Measurements from ENCODE around the gene PHF12.
A peak's percentile ranks its signal among the peaks of the same experiment; 100 is the strongest.
"Not testable (repeated sequence)": the region's sequence is repeated elsewhere in the genome, so short reads cannot be mapped to it uniquely, and the experiment has no call there.

Gene PHF12

GRCh38 chr17:28953444-28954118 lies 2.3 kb upstream of the PHF12 start:
- no peak for DNase-seq

GRCh38 chr17:28951991-28952975 lies 965 bp upstream of the PHF12 start:
- peak; percentile 100 for DNase-seq

GRCh38 chr17:28950752-28951427 lies 428 bp downstream of the PHF12 start:
- DNase-seq, result no peak

- DNase-seq, result peak; percentile 65
Observed at GRCh38 chr17:28950017-28950751, 1.1 kb downstream of the PHF12 start.

GRCh38 chr17:28949185-28950016 lies 1.9 kb downstream of the PHF12 start:
- peak; percentile 46 for DNase-seq

GRCh38 chr17:28948873-28949184 lies 2.5 kb downstream of the PHF12 start:
- DNase-seq, result no peak

GRCh38 chr17:28948342-28948741 lies 3.0 kb downstream of the PHF12 start:
- no peak for DNase-seq

GRCh38 chr17:28947639-28948038 lies 3.7 kb downstream of the PHF12 start:
- no peak for DNase-seq

GRCh38 chr17:28946239-28946638 lies 5.1 kb downstream of the PHF12 start:
- peak; percentile 73 for DNase-seq

GRCh38 chr17:28944862-28945741 lies 6.2 kb downstream of the PHF12 start:
- peak; percentile 29 for DNase-seq

- DNase-seq, result no peak
Observed at GRCh38 chr17:28944343-28944742, 7.0 kb downstream of the PHF12 start.

- DNase-seq, result no peak
Observed at GRCh38 chr17:28942925-28943324, 8.4 kb downstream of the PHF12 start.

- DNase-seq, result no peak
Observed at GRCh38 chr17:28941251-28941650, 10.1 kb downstream of the PHF12 start.

GRCh38 chr17:28940675-28941074 lies 10.6 kb downstream of the PHF12 start:
- DNase-seq, result no peak

GRCh38 chr17:28940142-28940541 lies 11.2 kb downstream of the PHF12 start:
- no peak for DNase-seq

- no peak for DNase-seq
Observed at GRCh38 chr17:28938552-28938951, 12.8 kb downstream of the PHF12 start.

GRCh38 chr17:28937044-28937729 lies 14.1 kb downstream of the PHF12 start:
- no peak for DNase-seq

- DNase-seq, result no peak
Observed at GRCh38 chr17:28935744-28936460, 15.4 kb downstream of the PHF12 start.

GRCh38 chr17:28934508-28934907 lies 16.8 kb downstream of the PHF12 start:
- DNase-seq, result not testable (repeated sequence)
